ENCODE data around the gene AKAP6.

DNA sequence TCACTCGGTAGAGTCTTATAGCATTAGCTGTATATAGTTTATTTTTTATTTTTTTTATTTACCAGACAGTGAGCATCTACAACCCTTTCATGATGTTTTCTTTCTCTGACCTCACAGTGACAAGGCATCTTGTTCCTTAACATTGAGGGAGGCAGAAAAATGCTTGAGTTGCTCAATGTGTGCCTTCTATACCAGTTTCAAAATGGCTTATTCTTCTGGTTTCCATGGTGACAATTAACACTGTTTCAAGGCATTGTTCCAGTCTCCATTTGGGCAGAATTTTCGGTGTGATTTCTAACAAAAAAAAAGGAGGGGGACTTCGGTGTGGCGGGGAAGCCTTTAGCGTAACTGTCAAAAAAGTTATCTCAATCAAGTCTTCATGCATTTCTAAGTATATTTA is 399.9 kb downstream of the AKAP6 start:
- TF ChIP-seq POLR2A (IDR thresholded peaks at IDR 0.05): no peak
- TF ChIP-seq, protein P1, sequence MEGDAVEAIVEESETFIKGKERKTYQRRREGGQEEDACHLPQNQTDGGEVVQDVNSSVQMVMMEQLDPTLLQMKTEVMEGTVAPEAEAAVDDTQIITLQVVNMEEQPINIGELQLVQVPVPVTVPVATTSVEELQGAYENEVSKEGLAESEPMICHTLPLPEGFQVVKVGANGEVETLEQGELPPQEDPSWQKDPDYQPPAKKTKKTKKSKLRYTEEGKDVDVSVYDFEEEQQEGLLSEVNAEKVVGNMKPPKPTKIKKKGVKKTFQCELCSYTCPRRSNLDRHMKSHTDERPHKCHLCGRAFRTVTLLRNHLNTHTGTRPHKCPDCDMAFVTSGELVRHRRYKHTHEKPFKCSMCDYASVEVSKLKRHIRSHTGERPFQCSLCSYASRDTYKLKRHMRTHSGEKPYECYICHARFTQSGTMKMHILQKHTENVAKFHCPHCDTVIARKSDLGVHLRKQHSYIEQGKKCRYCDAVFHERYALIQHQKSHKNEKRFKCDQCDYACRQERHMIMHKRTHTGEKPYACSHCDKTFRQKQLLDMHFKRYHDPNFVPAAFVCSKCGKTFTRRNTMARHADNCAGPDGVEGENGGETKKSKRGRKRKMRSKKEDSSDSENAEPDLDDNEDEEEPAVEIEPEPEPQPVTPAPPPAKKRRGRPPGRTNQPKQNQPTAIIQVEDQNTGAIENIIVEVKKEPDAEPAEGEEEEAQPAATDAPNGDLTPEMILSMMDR (IDR thresholded peaks at IDR 0.05): no peak
